Activated naive CD8-positive, alpha-beta T cell treated with anti-CD3 and anti-CD28 coated beads, Interleukin-2, amount 10 ng/mL, durations not matched to agents 7 days and 5 days (primary cell): ENCODE measurements around the gene PIGC. TPM values are rescaled to one million over a fixed set of nuclear protein-coding genes. Genes with fewer than 3 reads are reported as not detected.
A peak's percentile ranks its signal among the peaks of the same experiment; 100 is the strongest.
"Not testable (repeated sequence)": the region's sequence is repeated elsewhere in the genome, so short reads cannot be mapped to it uniquely, and the experiment has no call there.

Experiments
- ATAC-seq: fragments of 150-1000 bp; cut with Tn5 transposase; one replicate; pipeline ENCODE4 v1.10.0; 2021; ENCODE audit warnings: low read depth, moderate library complexity
- POLR2A ChIA-PET: fragments of 350-600 bp; sonication (Branson Sonifier 250); formaldehyde crosslinking; loops from one replicate; lab custom pipeline; 2021; ENCODE audit warnings: antibody characterized with exemption; lab: Charles Lee
- DNase-seq: peaks from one replicate; pipeline ENCODE4 v3.0.0; 2021
- H3K27ac Mint-ChIP-seq: one replicate; pipeline ENCODE4 v1.8.0; 2022; ENCODE audit warnings: mild to moderate bottlenecking, mixed read lengths
- H3K27me3 Mint-ChIP-seq: one replicate; pipeline ENCODE4 v1.8.0; 2022; ENCODE audit warnings: mild to moderate bottlenecking, moderate library complexity, mixed read lengths
- H3K36me3 Mint-ChIP-seq: one replicate; pipeline ENCODE4 v1.8.0; 2021; ENCODE audit warnings: mild to moderate bottlenecking, mixed read lengths
- H3K4me1 Mint-ChIP-seq: one replicate; pipeline ENCODE4 v1.8.0; 2021; ENCODE audit warnings: mixed read lengths
- H3K4me3 Mint-ChIP-seq: one replicate; pipeline ENCODE4 v1.8.0; 2022; ENCODE audit warnings: mild to moderate bottlenecking, moderate library complexity, mixed read lengths
- H3K9me3 Mint-ChIP-seq: one replicate; pipeline ENCODE4 v1.8.0; 2021; ENCODE audit warnings: mixed read lengths
- total RNA-seq, 2 experiments: library from RNA; stranded (reverse); gene quantifications; one replicate each; pipeline ENCODE4 v1.2.3, GENCODE V29; 2021

PIGC gene
- total RNA-seq, 2 experiments from 2014 or later: 32.1 to 32.8 TPM

- ATAC-seq, H3K27ac Mint-ChIP-seq, DNase-seq, H3K4me3 Mint-ChIP-seq, H3K27me3 Mint-ChIP-seq, POLR2A ChIA-PET: not testable (repeated sequence)
- H3K9me3 Mint-ChIP-seq: peaks cover 11% of the 10 kb centered on the region
- peaks cover 56% of the 10 kb centered on the region for H3K36me3 Mint-ChIP-seq
- H3K4me1 Mint-ChIP-seq: peaks cover 24% of the 10 kb centered on the region
Measured at GRCh38 chr1:172437183-172437582, 6.7 kb downstream of the PIGC start.

- POLR2A ChIA-PET: no interaction called here
- H3K4me3 Mint-ChIP-seq: no peak overlapping the region
- H3K27ac Mint-ChIP-seq: no peak overlapping the region
- H3K27me3 Mint-ChIP-seq: no peaks in the 10 kb centered on the region
- no peak for ATAC-seq
- H3K4me1 Mint-ChIP-seq: peaks cover 24% of the 10 kb centered on the region
- peaks cover 22% of the 10 kb centered on the region for H3K36me3 Mint-ChIP-seq
- peaks cover 11% of the 10 kb centered on the region for H3K9me3 Mint-ChIP-seq
- no peak for DNase-seq
Measured at GRCh38 chr1:172431721-172432192, 12.1 kb downstream of the PIGC start.

- H3K27me3 Mint-ChIP-seq: no peaks in the 10 kb centered on the region
- ATAC-seq (no peak), DNase-seq (no peak)
- H3K36me3 Mint-ChIP-seq: peaks cover 19% of the 10 kb centered on the region
- peak overlapping the region; percentile 3 for H3K4me3 Mint-ChIP-seq
- H3K27ac Mint-ChIP-seq: no peak overlapping the region
- peaks cover 10% of the 10 kb centered on the region for H3K9me3 Mint-ChIP-seq
- H3K4me1 Mint-ChIP-seq: peaks cover 24% of the 10 kb centered on the region
- POLR2A ChIA-PET: no interaction called here
Measured at GRCh38 chr1:172431204-172431603, 12.7 kb downstream of the PIGC start.

- ATAC-seq: no peak
- H3K4me3 Mint-ChIP-seq: no peak overlapping the region
- POLR2A ChIA-PET: interaction anchor here (0.5 to 1.2 kb wide), 2 partner anchors 13 to 34 kb away, joined by 3 to 5 read pairs; partner anchors contain the start of gene PIGC
Measured at GRCh38 chr1:172430128-172430454, 13.8 kb downstream of the PIGC start.

GRCh38 chr1:172429331-172430127 is 14.3 kb downstream of the PIGC start:
- ATAC-seq (peak; percentile 73), DNase-seq (no peak)
- Mint-ChIP-seq H3K4me1 (peaks cover 23% of the 10 kb centered on the region), H3K27ac (peak overlapping the region; percentile 11), H3K27me3 (no peaks in the 10 kb centered on the region), H3K9me3 (peaks cover 4% of the 10 kb centered on the region), H3K36me3 (peaks cover 9% of the 10 kb centered on the region), H3K4me3 (no peak overlapping the region)
- POLR2A ChIA-PET: interaction anchor here (0.5 to 1.2 kb wide), 2 partner anchors 14 to 35 kb away, joined by 3 to 5 read pairs; partner anchors contain the start of gene PIGC

More at GRCh38 chr1:172430128-172430454, 13.8 kb downstream of the PIGC start:
- DNase-seq: no peak
- Mint-ChIP-seq H3K27me3 (no peaks in the 10 kb centered on the region), H3K9me3 (peaks cover 5% of the 10 kb centered on the region), H3K4me1 (peaks cover 24% of the 10 kb centered on the region), H3K36me3 (peaks cover 10% of the 10 kb centered on the region), H3K27ac (peak overlapping the region; percentile 11)

GRCh38 chr1:172427191-172427590 is 16.7 kb downstream of the PIGC start:
- DNase-seq: no peak

GRCh38 chr1:172425339-172425738 is 18.5 kb downstream of the PIGC start:
- no peaks in the 10 kb centered on the region for H3K27me3 Mint-ChIP-seq
- DNase-seq (no peak), ATAC-seq (no peak)
- H3K4me3 Mint-ChIP-seq: no peak overlapping the region
- H3K9me3 Mint-ChIP-seq: no peaks in the 10 kb centered on the region
- no peaks in the 10 kb centered on the region for H3K36me3 Mint-ChIP-seq
- peaks cover 8% of the 10 kb centered on the region for H3K4me1 Mint-ChIP-seq
- no peak overlapping the region for H3K27ac Mint-ChIP-seq
- POLR2A ChIA-PET: no interaction called here

More at GRCh38 chr1:172427191-172427590, 16.7 kb downstream of the PIGC start:
- no peaks in the 10 kb centered on the region for H3K27me3 Mint-ChIP-seq
- H3K4me3 Mint-ChIP-seq: no peak overlapping the region
- no peak overlapping the region for H3K27ac Mint-ChIP-seq
- no peaks in the 10 kb centered on the region for H3K9me3 Mint-ChIP-seq
- ATAC-seq: peak; percentile 64
- H3K4me1 Mint-ChIP-seq: peaks cover 16% of the 10 kb centered on the region
- POLR2A ChIA-PET: interaction anchor here (0.6 to 1.0 kb wide), 2 partner anchors 105 to 942 kb away, joined by 3 to 5 read pairs; partner anchors contain the start of gene SUCO
- H3K36me3 Mint-ChIP-seq: no peaks in the 10 kb centered on the region

GRCh38 chr1:172423336-172423735 is 20.5 kb downstream of the PIGC start:
- no peak for ATAC-seq
- no peaks in the 10 kb centered on the region for H3K27me3 Mint-ChIP-seq
- no peak for DNase-seq
- H3K27ac Mint-ChIP-seq: no peak overlapping the region
- H3K4me1 Mint-ChIP-seq: no peaks in the 10 kb centered on the region
- H3K4me3 Mint-ChIP-seq: no peak overlapping the region
- H3K9me3 Mint-ChIP-seq: no peaks in the 10 kb centered on the region
- POLR2A ChIA-PET: no interaction called here
- peaks cover 2% of the 10 kb centered on the region for H3K36me3 Mint-ChIP-seq

GRCh38 chr1:172421974-172422604 is 21.8 kb downstream of the PIGC start:
- POLR2A ChIA-PET: no interaction called here
- ATAC-seq: no peak
- no peaks in the 10 kb centered on the region for H3K4me1 Mint-ChIP-seq
- H3K27ac Mint-ChIP-seq: no peak overlapping the region
- H3K9me3 Mint-ChIP-seq: no peaks in the 10 kb centered on the region
- peaks cover 2% of the 10 kb centered on the region for H3K36me3 Mint-ChIP-seq
- H3K4me3 Mint-ChIP-seq: no peak overlapping the region
- DNase-seq: no peak
- H3K27me3 Mint-ChIP-seq: no peaks in the 10 kb centered on the region

GRCh38 chr1:172420385-172420784 is 23.5 kb downstream of the PIGC start, which contains the start of gene C1orf105:
TSS of gene C1orf105 (plus strand) at chr1:172420685. CDS start at chr1:172420886, 201 bp downstream.
- no peak for DNase-seq
- no peak within 1 kb of the TSS for H3K27ac Mint-ChIP-seq
- POLR2A ChIA-PET: no interaction called here
- no peaks in the 10 kb centered on the region for H3K9me3 Mint-ChIP-seq
- H3K36me3 Mint-ChIP-seq: peaks cover 2% of the 10 kb centered on the region
- H3K27me3 Mint-ChIP-seq: no peaks in the 10 kb centered on the region
- ATAC-seq: no peak
- H3K4me1 Mint-ChIP-seq: no peaks in the 10 kb centered on the region
- no peak within 1 kb of the TSS for H3K4me3 Mint-ChIP-seq

- no peaks in the 10 kb centered on the region for H3K4me1 Mint-ChIP-seq
- peaks cover 6% of the 10 kb centered on the region for H3K36me3 Mint-ChIP-seq
- ATAC-seq (no peak), DNase-seq (no peak)
- POLR2A ChIA-PET: no interaction called here
- H3K27me3 Mint-ChIP-seq: no peaks in the 10 kb centered on the region
- H3K4me3 Mint-ChIP-seq: no peak overlapping the region
- H3K27ac Mint-ChIP-seq: no peak overlapping the region
- H3K9me3 Mint-ChIP-seq: peaks cover 3% of the 10 kb centered on the region
Measured at GRCh38 chr1:172417557-172417956, 26.3 kb downstream of the PIGC start.

GRCh38 chr1:172416496-172417035 is 27.3 kb downstream of the PIGC start:
- DNase-seq: no peak
- H3K27ac Mint-ChIP-seq: no peak overlapping the region
- H3K4me3 Mint-ChIP-seq: no peak overlapping the region
- H3K27me3 Mint-ChIP-seq: no peaks in the 10 kb centered on the region
- ATAC-seq: no peak
- H3K9me3 Mint-ChIP-seq: peaks cover 3% of the 10 kb centered on the region
- peaks cover 8% of the 10 kb centered on the region for H3K36me3 Mint-ChIP-seq
- POLR2A ChIA-PET: no interaction called here
- H3K4me1 Mint-ChIP-seq: no peaks in the 10 kb centered on the region

- Mint-ChIP-seq H3K9me3 (peaks cover 3% of the 10 kb centered on the region), H3K4me3 (no peak overlapping the region), H3K36me3 (peaks cover 8% of the 10 kb centered on the region), H3K4me1 (no peaks in the 10 kb centered on the region), H3K27ac (no peak overlapping the region), H3K27me3 (no peaks in the 10 kb centered on the region)
- ATAC-seq (no peak), DNase-seq (no peak)
- POLR2A ChIA-PET: no interaction called here
Measured at GRCh38 chr1:172414331-172414730, 29.5 kb downstream of the PIGC start.
